RCC 7860 (cell line): ENCODE measurements around the gene ESYT3.
"Not testable (repeated sequence)": the region's sequence is repeated elsewhere in the genome, so short reads cannot be mapped to it uniquely, and the experiment has no call there.

ENCODE experiments used
- DNase-seq: peaks from one replicate; pipeline ENCODE4 v3.0.0-alpha.2; 2015; ENCODE audit warnings: low spot score
- FAIRE-seq: peaks from 2 replicates; lab custom pipeline; 2012; peaks lifted over from hg19 to GRCh38; lab: Jason Lieb, UNC

ESYT3 gene

DNA sequence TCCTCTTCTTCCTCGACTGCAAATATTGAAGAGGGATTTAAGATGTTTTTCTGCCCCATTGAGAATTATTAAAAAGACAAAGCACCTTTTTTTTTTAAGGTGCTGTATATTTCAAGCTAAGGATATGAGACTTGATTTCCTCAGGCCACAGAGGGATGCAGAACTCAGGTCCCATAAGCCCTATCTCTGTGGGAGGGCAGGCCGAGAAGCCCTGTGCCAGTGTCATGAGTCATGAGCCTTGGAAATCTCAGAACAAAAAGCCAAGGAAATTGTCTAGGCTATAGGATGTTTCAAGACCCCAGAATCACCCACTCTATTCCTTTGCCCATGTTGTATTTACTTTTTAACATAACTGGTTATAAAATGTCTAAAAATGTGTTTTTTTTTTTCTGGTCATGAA is 7.3 kb downstream of the ESYT3 start:
- DNase-seq (peak; percentile 24), FAIRE-seq (no peak)

DNA sequence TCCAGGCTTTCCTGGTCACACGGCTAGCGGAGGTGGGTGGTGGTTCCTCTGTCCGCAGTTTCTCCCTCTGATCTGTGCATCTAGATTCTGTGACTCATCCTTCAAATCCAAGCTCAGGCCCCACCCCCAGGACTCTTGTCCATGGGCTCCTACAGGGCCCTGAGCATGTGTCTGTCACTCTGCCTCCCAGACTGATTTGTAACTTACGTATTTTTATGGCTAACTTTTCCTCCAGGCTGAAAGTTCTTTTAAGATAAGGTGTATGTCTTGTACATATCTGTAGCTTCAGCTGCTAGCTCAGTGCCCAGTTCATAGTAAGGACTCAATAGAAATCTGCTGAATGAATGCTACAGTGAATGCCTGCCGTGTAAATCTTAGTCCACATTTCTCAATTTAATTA is 8.0 kb downstream of the ESYT3 start:
- DNase-seq, result peak; percentile 73
- peak; percentile 89 for FAIRE-seq

DNA sequence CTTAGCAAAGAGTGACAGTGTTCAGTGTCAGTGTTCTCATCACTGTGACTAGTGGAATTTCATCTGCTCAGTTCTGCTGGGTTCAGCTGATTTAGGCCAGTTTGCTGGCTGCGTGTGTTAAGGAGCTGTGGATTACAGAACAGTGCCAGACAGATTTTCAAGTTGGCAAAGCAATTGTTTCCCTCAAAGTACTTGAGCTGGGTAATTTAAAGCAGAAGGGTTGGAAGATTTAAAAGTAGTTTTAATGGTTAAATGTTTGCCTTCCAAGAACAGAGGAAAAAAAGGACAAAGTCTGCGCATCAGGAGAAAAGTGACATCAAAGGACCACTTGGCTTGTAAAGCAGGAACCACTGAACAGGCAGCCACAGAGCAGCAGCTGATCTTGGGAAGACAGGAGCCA is 8.7 kb downstream of the ESYT3 start:
- no peak for FAIRE-seq
- DNase-seq, result no peak

DNA sequence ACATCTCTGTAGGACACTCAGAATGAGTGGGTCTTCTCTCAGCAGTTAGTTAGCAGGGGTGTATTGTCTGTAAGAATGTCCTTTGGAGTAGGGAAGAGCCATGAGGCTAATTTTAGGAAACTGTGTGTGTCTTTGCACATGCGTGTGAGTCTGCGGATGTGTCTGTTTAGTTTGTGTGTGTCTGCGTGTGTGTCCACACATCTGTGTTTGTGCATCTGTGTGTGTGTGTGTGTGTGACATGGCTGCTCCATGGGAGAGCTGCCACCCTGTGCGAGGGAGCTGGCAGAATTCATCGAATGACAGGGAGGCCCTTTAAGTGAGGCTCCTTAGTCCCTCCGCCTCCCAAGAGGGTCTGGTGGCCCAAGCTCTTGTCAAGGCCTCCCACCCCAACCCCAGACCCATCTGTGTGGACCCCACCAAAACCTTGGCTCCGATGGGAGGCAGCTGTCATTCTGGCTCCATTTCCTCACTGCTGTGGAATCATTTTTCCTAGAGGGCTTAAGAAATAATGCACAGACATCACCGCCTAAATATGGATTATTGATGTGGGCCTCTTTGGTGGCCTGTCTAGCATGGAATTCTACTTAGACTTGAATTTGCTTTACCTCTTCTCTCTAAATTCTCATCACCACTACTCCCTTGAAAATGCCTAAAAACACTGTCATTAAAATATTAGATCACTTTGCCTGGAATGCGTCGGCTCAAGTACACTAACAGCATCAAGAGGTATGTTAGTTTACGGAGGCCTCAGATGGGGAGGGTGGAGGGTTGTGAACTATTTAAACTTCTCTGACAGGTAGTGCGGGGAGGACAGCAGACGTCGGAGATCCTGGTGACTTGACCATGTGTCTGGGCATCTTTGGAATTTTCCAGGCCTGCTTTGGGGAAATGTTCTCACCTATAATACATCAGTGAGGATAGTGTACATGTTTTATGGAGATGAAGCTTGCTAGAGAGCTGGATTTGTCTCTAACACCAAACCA is 9.4 kb downstream of the ESYT3 start:
- DNase-seq (no peak), FAIRE-seq (no peak)

DNA sequence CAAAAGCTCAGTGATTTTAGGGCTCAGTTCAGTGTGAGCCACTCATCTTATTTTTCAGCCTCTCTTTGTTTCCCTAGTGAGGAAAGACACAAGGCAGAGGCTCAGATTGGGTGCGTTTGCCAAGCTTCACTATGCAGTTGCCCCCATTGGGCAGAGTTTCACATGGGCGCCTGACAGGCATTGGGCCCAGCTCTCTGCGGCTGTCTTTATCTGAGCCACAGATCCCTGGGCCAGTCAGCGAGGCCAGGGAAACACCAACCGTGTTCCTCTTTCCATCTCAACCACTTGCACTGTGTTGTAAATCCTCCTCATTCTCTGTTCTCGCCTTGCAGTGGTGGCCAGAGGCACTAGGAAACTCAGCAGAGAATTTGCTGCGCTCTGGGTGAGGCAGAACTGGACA is 10.8 kb downstream of the ESYT3 start:
- DNase-seq (no peak), FAIRE-seq (no peak)

DNA sequence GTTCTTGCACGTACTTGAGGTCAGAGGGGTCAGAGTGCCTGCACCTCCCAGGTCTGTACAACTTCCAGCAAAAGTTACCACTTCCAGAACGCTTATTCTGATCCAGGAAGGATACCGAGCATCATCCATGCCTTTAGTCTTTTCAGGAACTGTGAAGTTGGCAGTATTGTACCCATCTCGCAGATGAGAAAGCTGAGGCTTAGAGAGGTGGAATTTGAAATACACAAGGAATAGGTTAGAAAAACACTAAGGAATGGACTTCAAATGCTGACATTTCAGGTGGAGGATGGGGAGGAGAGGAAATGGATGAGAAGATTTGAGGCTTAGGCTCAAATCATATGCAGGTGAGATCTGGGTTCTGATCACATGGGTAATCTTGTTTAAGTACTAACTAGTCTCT is 11.2 kb downstream of the ESYT3 start:
- DNase-seq (no peak), FAIRE-seq (no peak)

DNA sequence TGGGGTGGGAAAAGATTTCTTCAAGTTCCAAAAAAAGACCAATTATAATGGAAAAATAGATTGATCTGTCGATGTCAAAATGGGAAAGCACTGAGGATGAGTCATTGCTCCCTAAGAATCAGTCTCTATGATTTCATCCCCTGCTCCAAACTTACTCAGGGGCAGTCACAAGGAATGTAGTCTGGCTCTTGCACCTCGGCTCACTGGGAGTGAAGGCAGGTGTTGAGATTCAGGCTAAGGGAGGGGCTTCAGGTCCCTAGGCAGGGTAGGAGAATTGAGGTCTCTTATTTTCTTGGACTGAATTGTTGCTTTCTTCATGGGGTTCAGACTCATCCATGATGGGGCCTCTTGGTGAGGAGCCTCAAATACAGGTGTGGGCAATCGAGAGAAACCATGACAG is 14.2 kb downstream of the ESYT3 start:
- FAIRE-seq (no peak), DNase-seq (no peak)

DNA sequence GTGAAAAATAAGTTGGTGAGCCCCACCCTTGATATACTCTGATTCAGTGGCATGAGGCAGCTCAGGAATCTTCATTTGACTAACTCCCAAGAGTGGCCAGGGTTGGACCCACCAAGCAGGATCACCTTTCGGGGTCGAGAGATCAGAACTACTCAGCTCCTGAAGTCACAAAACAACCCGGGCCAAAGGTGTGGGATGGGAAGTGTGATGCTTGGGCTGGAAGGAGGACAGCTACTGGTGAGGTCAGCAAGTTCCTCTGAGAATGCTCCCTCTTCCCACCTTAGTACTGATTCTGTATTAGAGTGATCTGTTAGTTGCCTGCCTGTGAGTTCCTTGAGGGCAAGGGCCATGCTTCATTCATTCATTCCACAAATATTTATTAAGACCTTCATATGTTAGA is 15.1 kb downstream of the ESYT3 start:
- no peak for DNase-seq
- FAIRE-seq, result no peak

DNA sequence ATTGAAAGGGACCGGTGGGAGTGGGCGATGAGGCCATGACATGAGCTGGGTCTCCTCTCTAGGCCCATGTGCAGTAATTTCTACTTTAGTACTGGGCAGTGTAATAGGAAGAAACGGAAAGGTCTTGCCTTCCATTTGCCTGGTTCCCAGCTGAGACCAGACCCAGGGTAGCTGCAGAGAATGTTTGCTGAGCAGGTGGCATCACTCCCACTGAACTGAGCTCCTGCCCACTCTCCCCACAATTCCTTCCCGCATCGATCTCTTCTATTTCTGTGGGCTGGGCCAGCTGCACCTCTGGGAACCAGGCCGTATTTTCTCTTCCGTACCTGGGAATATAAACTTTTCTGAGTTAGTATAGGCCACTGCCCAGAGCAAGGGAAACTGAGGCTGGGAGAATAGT is 15.8 kb downstream of the ESYT3 start:
- DNase-seq, result no peak
- no peak for FAIRE-seq

DNA sequence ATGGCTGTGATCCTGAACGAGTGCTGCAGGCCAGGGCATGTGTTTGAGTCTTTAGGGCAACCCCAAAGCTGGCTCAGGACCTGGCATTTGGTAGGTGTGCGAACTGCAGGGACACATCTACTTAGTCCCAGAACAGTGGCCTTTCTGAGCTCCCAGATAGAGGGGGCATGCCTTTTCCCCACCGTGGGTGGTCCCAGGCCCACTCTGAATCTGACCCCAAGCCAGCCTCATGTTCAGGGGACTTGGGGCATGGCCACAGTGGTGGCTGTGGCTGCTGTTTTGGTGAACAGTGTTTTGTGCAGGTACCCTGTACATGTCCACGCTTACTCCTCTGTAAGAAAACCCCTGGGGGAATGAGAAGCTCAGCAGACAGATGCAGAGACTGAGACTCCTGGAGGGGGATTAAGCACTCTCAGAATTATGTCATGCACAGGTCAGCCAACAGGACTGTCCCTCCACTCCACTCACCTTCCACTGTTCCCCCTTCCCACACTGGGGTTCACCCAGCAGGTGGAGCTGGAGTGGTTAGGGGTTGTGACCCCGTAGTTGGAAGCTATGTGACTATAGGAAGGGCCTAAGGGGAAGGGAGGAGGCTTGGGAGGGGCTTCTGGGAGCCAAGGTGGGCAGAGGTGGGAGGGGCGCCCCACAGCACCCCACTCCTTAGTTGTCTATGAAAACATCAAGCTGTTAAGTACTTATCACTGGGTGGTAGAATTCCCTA is 16.4 kb downstream of the ESYT3 start:
- FAIRE-seq (no peak), DNase-seq (no peak)

DNA sequence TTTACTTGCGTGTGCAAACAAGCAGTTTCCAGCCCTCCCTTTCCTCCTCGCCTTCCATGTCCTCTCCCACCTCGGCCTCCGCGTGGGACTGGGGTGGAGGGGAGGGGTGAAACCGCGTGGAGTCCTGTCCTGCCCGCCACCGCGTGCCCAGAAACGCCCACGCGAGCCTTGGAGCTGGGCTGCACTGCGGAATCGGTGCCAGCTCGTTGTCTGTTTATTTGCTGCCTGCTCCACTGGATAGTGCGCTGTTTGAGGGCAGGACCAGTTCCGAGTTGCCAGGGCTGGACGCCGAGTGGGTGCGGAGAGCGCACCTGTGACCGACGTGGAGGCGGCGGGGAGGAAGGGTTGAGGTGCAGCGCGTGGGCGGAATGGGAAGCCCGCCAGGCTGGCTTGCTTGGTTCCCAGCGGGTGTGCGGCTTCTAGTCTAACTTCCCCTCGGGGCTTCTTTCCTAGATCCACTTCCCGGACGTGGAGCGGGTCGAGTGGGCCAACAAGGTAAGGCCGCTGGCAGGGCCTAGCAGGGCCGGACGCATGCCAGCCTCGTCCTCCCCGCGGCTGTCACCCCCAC is 17.3 kb downstream of the ESYT3 start:
- FAIRE-seq (no peak), DNase-seq (no peak)

DNA sequence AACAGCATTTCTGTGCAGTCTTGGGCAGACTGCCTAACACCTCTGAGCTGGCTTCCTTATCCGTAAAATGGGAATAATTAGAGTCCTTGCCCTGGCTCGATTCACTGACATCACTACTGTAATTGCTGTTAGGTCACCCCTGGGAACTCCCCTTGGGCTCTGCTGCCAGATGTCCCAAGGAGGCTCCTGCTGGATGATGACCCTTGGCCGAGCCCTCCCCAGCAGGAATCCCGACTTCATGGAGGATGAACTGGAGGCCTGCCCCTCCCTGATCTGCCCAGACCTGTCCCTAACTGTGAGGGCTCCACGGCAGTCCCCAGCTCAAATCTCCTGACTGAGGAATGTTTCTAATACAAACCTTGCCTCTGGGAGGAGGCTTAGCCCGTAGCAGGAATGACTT is 18.0 kb downstream of the ESYT3 start:
- FAIRE-seq (no peak), DNase-seq (no peak)

DNA sequence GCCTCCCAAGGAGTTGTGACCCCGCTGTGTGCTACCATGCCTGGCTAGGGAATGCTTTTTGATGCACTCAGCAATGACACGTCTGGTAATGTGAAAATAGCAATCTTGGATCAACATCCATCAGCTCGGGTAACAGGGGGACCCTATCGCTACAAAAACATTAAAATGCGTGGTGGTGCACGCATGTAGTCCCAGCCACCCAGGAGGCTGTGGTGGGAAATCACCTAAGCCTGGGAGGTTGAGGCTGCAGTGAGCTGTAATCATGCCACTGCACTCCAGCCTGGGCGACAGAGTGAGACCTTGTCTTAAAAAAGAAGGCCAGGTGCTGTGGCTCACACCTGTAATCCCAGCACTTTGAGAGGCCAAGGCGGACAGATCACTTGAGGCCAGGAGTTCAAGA is 19.5 kb downstream of the ESYT3 start:
- DNase-seq, FAIRE-seq: not testable (repeated sequence)

DNA sequence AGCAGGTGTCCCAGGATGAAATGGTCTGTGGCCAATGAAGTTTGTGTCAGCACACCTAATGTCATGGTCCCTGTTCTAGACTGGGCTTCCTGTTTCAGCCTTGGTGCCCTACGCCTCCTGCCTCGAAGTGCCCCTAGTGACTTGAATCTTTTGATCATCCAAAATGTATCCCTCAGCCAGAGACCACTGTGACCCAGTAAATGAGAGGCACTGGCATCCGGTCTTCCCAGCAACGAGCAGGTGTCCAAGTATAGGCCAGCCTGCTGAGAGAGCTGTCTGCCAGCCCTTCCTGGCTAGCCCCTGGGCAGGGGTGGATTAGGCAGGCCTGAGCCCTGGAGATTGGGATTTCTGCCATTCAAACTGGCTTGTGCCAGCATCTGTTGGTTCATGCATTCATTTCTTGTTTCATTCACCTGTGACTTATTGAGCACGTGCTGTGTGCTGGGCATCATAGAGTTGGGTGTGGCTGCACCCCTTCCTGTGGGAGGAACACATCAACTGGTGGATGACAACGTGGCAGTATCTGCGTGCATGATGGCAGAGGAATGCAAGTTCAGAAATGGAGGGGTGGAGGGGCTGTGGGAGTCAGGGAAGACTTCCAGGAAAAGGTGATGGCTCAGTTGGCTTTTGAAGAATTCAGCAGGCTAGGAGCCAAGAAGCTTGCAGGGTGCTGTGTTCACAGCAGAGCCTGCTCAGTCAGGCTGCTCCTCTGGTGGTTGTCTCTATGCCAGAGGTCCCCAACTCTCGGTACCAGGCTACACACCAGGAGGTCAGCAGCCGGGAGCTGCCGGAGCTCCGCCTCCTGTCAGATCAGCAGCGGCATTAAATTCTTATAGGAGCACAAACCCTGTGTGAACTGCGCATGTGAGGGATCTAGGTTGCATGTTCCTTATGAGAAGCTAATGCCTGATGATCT is 21.6 kb downstream of the ESYT3 start:
- no peak for FAIRE-seq
- no peak for DNase-seq

DNA sequence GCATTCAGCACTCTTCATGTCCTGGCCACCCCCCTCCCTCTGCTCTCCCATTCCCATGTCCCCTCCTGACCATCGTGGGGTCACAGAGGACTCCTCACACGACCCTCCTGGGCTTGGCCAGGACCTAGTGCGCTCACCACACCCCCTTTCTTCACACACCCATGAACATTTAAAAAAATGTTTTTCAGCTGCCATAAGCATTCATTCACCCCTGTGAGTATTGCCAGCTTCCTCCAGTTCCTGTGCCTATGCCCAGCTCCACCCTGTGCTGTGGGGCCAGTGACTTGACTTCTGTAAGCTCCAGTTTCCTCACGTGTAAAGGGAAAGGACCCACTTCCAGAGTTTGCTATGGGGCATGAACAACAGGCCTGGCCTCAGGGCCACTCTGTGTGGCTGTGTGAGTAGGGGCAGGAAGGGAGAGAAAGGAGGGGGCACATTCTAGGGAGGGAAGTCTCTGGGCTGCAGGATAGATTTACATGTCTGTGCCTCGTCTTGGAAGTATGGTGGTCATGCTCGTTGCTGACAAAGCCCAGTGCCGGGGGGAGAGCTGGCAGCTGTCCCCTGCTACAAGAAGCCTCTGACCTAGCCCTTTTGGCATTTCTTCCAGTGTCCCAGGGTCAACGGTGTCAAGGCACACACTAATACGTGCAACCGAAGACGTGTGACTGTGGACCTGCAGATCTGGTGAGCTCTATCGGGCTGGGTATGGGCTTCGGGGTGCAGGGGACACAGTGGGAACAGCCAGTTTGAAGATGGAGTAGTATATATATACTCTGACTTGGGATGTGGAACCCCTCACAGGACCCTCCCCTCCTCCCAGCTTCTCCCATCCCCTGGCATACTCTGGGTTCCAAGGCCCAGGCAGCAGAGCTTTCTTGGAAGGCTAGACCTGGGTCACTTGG is 22.8 kb downstream of the ESYT3 start:
- DNase-seq (no peak), FAIRE-seq (no peak)

DNA sequence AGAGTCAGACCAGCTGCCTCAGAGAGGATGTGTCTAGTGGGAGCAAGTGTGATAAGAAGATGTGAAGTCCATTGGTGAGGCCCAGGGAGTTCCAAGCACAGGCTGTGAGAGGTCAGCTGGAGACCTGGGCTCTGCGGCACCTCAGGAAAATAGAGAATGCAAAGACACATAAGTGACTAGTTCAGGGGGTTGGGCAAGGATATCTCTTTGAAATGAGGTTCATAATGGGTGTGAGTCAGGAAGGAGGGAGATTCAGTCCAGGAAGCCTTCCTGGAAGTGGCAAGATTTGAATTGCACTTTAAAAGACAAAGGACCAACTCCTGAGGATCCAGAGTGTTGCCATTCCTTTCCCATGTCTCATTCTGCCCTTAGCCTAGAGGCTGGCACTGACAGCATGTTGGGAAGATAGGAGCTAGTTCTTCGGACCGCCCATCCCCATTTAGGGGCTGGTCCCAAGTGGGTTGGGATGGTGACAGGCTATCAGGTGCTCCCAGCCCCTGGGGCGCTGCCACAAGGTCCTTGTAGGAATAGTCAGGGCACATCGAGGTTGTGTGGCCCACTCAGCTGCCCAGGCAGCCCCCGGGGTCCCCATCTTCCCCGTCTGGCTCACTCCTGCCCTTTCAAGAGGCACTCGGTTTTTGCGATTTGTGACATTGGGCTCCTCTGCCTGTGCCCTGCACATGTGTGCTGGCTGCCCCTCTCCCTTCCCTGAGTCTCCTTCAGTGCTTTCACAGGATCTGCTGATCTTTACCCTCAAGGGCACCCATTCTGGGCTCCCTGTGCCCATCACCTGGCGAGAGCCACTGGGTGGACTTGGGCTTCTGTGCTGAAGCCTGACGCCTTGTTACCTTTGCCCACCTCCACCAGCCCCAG is 23.7 kb downstream of the ESYT3 start:
- DNase-seq (no peak), FAIRE-seq (no peak)

DNA sequence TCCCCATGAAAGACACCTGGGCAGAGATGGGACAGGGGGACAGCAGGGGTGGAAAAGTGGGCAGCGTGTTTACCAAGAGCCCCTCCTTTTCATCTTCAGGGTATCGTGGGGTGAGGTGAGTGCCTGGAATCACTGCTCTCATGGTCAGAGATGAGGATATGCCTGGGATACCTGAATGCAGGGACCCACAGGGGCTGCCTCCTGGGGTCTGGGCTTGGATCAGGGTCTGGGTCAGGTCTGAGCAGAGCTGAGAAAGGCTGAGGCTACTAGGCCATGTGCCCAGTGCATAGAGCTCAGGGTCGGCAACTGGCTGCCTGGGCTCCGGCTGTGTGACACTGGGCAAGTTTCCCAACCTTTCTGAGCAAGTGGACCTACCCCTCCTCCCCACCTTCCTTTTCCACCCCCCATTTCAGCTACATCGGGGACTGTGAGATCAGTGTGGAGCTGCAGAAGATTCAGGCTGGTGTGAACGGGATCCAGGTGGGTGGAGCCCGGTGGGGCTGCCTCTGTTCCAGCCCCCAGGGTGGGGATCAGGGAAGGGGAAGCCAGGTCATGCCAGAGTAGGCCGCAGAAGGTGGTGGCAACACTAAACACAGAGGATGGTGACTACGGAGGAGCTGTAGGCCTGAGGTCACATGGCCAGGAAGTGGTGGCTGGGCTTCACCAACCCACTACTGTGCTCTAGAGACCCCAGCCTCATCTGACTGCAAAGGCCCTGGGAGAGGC is 24.5 kb downstream of the ESYT3 start:
- no peak for DNase-seq
- FAIRE-seq, result no peak
